GM21526 (cell line): Measurements from ENCODE around the gene LDLRAD3.
"Not testable (repeated sequence)": the region's sequence is repeated elsewhere in the genome, so short reads cannot be mapped to it uniquely, and the experiment has no call there.

ENCODE experiments used
- ATAC-seq: cut with Tn5 transposase; IDR thresholded peaks from one replicate; pipeline ENCODE4 v1.9.1; 2021; ENCODE audit warnings: moderate library complexity; ENCODE audit not compliant: unreplicated experiment, low FRiP score

LDLRAD3 gene

GRCh38 chr11:36037031-36037430, 93.2 kb downstream of the LDLRAD3 start:
- no peak for ATAC-seq

GRCh38 chr11:36038541-36038940, 94.7 kb downstream of the LDLRAD3 start:
- no peak for ATAC-seq

GRCh38 chr11:36039471-36039870, 95.6 kb downstream of the LDLRAD3 start:
- ATAC-seq = no peak

- ATAC-seq = no peak
Observed at GRCh38 chr11:36041988-36042611, 98.2 kb downstream of the LDLRAD3 start.

GRCh38 chr11:36044636-36045035, 100.8 kb downstream of the LDLRAD3 start:
- no peak for ATAC-seq

GRCh38 chr11:36045945-36046344, 102.1 kb downstream of the LDLRAD3 start:
- ATAC-seq = not testable (repeated sequence)

- ATAC-seq = no peak
Observed at GRCh38 chr11:36046932-36047331, 103.1 kb downstream of the LDLRAD3 start.

- no peak for ATAC-seq
Observed at GRCh38 chr11:36047344-36047743, 103.5 kb downstream of the LDLRAD3 start.

- no peak for ATAC-seq
Observed at GRCh38 chr11:36048496-36049247, 104.8 kb downstream of the LDLRAD3 start.

- ATAC-seq = no peak
Observed at GRCh38 chr11:36051235-36052144, 107.6 kb downstream of the LDLRAD3 start.

- ATAC-seq = no peak
Observed at GRCh38 chr11:36053281-36053680, 109.4 kb downstream of the LDLRAD3 start.

GRCh38 chr11:36053862-36054261, 110.0 kb downstream of the LDLRAD3 start:
- no peak for ATAC-seq

- ATAC-seq = no peak
Observed at GRCh38 chr11:36054628-36055027, 110.8 kb downstream of the LDLRAD3 start.

GRCh38 chr11:36056160-36056751, 112.4 kb downstream of the LDLRAD3 start:
- ATAC-seq = no peak

- ATAC-seq = no peak
Observed at GRCh38 chr11:36057379-36058042, 113.6 kb downstream of the LDLRAD3 start.

GRCh38 chr11:36059660-36060059, 115.8 kb downstream of the LDLRAD3 start:
- ATAC-seq = no peak

GRCh38 chr11:36060926-36061325, 117.1 kb downstream of the LDLRAD3 start:
- no peak for ATAC-seq

- no peak for ATAC-seq
Observed at GRCh38 chr11:36061471-36061870, 117.6 kb downstream of the LDLRAD3 start.

- no peak for ATAC-seq
Observed at GRCh38 chr11:36062796-36063365, 119.0 kb downstream of the LDLRAD3 start.

GRCh38 chr11:36065436-36065835, 121.6 kb downstream of the LDLRAD3 start:
- ATAC-seq = no peak
